HepG2 (cell line): ENCODE data around the gene ZNF416.

Experiments used
- ATF3 ChIP-seq: sonication (generic); formaldehyde crosslinking; IDR thresholded peaks from 2 replicates; pipeline ENCODE4 v1.4.0; 2020; ENCODE audit warnings: missing genetic modification reagents
- NFYB ChIP-seq: sonication (generic); formaldehyde crosslinking; IDR thresholded peaks from 2 replicates; pipeline ENCODE4 v1.4.0; 2020; ENCODE audit warnings: missing genetic modification reagents
- POLR2A ChIP-seq, 2 experiments: IDR thresholded peaks; 2 replicates each; pipeline ENCODE4 v1.6.1; 2011; ENCODE audit warnings: low read depth in 2 of 2, low read length in 2 of 2, mild to moderate bottlenecking in 1 of 2, moderate library complexity in 1 of 2; ENCODE audit not compliant: insufficient read depth in 1 of 2
- RBAK ChIP-seq: sonication (generic); formaldehyde crosslinking; IDR thresholded peaks from 2 replicates; pipeline ENCODE4 v1.5.1; 2020; ENCODE audit warnings: mild to moderate bottlenecking, missing genetic modification reagents
- REST ChIP-seq, 2 experiments: IDR thresholded peaks; 2 replicates each; pipeline ENCODE4 v1.6.1; 2011 to 2012; ENCODE audit warnings: low read length in 2 of 2, borderline replicate concordance in 1 of 2, low read depth in 1 of 2, mild to moderate bottlenecking in 1 of 2, moderate library complexity in 1 of 2
- ZNF576 ChIP-seq: sonication (generic); formaldehyde crosslinking; IDR thresholded peaks from 2 replicates; pipeline ENCODE4 v1.4.0; 2020; ENCODE audit warnings: mild to moderate bottlenecking, missing genetic modification reagents

GRCh38 chr19:57620673-57621348, 42.1 kb upstream of the ZNF416 start:
- TF ChIP-seq RBAK (CRISPR knock-in tag), result no peak
- TF ChIP-seq ZNF576, result no peak
- TF ChIP-seq ATF3 (CRISPR knock-in tag), result no peak
- no peak for TF ChIP-seq REST (IDR thresholded peaks at IDR 0.05; ENCODE audit: borderline replicate concordance in 1 of 2, low read depth in 1 of 2, low read length in 2 of 2)
- no peak for TF ChIP-seq NFYB (CRISPR knock-in tag)
- no peak for TF ChIP-seq POLR2A (IDR thresholded peaks at IDR 0.05; ENCODE audit: insufficient read depth in 1 of 2, low read depth in 2 of 2, low read length in 2 of 2)
